Hepatocyte (in vitro differentiated cells): ENCODE measurements around the gene SZRD1. TPM values are rescaled to one million over a fixed set of nuclear protein-coding genes. Genes with fewer than 3 reads are reported as not detected.

Experiments
- DNase-seq: peaks from one replicate; pipeline ENCODE4 v3.0.0-alpha.2; 2016; ENCODE audit warnings: low spot score
- H2AFZ ChIP-seq: fragments of 200-600 bp; sonication (generic); 2 replicates; pipeline ENCODE4 v1.6.0; 2016; ENCODE audit warnings: antibody characterized with exemption, mild to moderate bottlenecking
- H3K27ac ChIP-seq: fragments of 200-600 bp; sonication (generic); 2 replicates; pipeline ENCODE4 v1.5.1; 2016; ENCODE audit warnings: mild to moderate bottlenecking
- H3K27me3 ChIP-seq: fragments of 200-600 bp; sonication (generic); 2 replicates; pipeline ENCODE4 v1.6.1; 2016
- H3K36me3 ChIP-seq: fragments of 200-600 bp; sonication (generic); replicated peaks from 2 replicates; pipeline ENCODE4 v1.5.1; 2016; ENCODE audit warnings: low read depth; ENCODE audit not compliant: insufficient read depth
- H3K4me1 ChIP-seq: fragments of 200-600 bp; sonication (generic); 2 replicates; pipeline ENCODE4 v1.5.1; 2016; ENCODE audit warnings: mild to moderate bottlenecking, moderate library complexity; ENCODE audit not compliant: insufficient read depth
- H3K4me2 ChIP-seq: fragments of 200-600 bp; sonication (generic); 2 replicates; pipeline ENCODE4 v1.6.0; 2016
- H3K4me3 ChIP-seq: fragments of 200-600 bp; sonication (generic); 2 replicates; pipeline ENCODE4 v1.5.1; 2016; ENCODE audit warnings: mild to moderate bottlenecking
- H3K79me2 ChIP-seq: fragments of 200-600 bp; sonication (generic); 2 replicates; pipeline ENCODE4 v1.6.0; 2017; ENCODE audit warnings: mild to moderate bottlenecking
- H3K9me2 ChIP-seq: fragments of 200-600 bp; sonication (generic); replicated peaks from 2 replicates; pipeline ENCODE4 v1.6.0; 2017; ENCODE audit warnings: mild to moderate bottlenecking; ENCODE audit not compliant: insufficient read depth
- H3K9me3 ChIP-seq: fragments of 200-600 bp; sonication (generic); 2 replicates; pipeline ENCODE4 v1.5.1; 2016; ENCODE audit warnings: low read depth, mild to moderate bottlenecking
- H4K20me1 ChIP-seq: fragments of 200-600 bp; sonication (generic); 2 replicates; pipeline ENCODE4 v1.6.0; 2016; ENCODE audit warnings: mild to moderate bottlenecking; ENCODE audit not compliant: insufficient read depth, poor library complexity, severe bottlenecking
- CTCF ChIP-seq: fragments of 200-600 bp; sonication (generic); IDR thresholded peaks from 2 replicates; pipeline ENCODE4 v1.5.1; 2016; ENCODE audit warnings: antibody characterized with exemption, mild to moderate bottlenecking; ENCODE audit not compliant: poor library complexity
- EZH2 ChIP-seq: fragments of 200-600 bp; sonication (generic); IDR thresholded peaks from 2 replicates; pipeline ENCODE4 v1.6.1; 2016; ENCODE audit warnings: antibody characterized with exemption, mild to moderate bottlenecking, borderline replicate concordance
- EZH2phosphoT487 ChIP-seq: fragments of 200-600 bp; sonication (generic); IDR thresholded peaks from one replicate; pipeline ENCODE4 v1.6.1; 2018; ENCODE audit warnings: antibody characterized with exemption, mild to moderate bottlenecking, low read depth, moderate library complexity; ENCODE audit not compliant: unreplicated experiment, severe bottlenecking
- WGBS: methylation state at CpG from one replicate; pipeline ENCODE4 v1.1.6; 2016; ENCODE audit warnings: low lambda C conversion rate; ENCODE audit errors: missing lambda C conversion rate; 5-methylcytosine and 5-hydroxymethylcytosine counted together
- polyA plus RNA-seq: library from polyadenylated mRNA; unstranded; fragments of >200 nt; fragmentation: Nextera tagmentation; extraction: Ambion mirVana; gene quantifications from 2 replicates; pipeline ENCODE4 v1.2.1, GENCODE V29; 2016
- total RNA-seq: library from RNA; depleted of rRNA; stranded (reverse); fragments of >200 nt; gene quantifications from 2 replicates; pipeline ENCODE4 v1.2.3, GENCODE V29; 2014

SZRD1 gene
- total and polyA plus RNA-seq, 2 experiments from 2014 or later = 63.0 to 72.1 TPM

- TF ChIP-seq CTCF (no peak), EZH2phosphoT487 (no peak), EZH2 (no peak)
- Histone ChIP-seq H3K4me3 (no peak overlapping the region), H3K36me3 (no peaks in the 10 kb centered on the region), H3K27me3 (no peaks in the 10 kb centered on the region), H3K9me3 (no peaks in the 10 kb centered on the region), H3K79me2 (peaks cover 95% of the 10 kb centered on the region), H2AFZ (no peak overlapping the region), H4K20me1 (peaks cover 54% of the 10 kb centered on the region), H3K4me1 (no peaks in the 10 kb centered on the region), H3K9me2 (no peaks in the 10 kb centered on the region), H3K4me2 (no peak overlapping the region), H3K27ac (no peak overlapping the region)
- 92% methylated on average over 5 of the region's 5 CpGs for WGBS
- DNase-seq = no peak
Measured at GRCh38 chr1:16326833-16327404, 40.1 kb upstream of the SZRD1 start.

- DNase-seq = no peak
- Histone ChIP-seq H4K20me1 (peaks cover 68% of the 10 kb centered on the region), H3K9me2 (no peaks in the 10 kb centered on the region), H3K27me3 (no peaks in the 10 kb centered on the region), H3K79me2 (peaks cover 94% of the 10 kb centered on the region), H3K4me3 (no peak overlapping the region), H3K36me3 (no peaks in the 10 kb centered on the region), H3K9me3 (no peaks in the 10 kb centered on the region), H3K4me1 (peaks cover 6% of the 10 kb centered on the region), H3K4me2 (no peak overlapping the region), H2AFZ (no peak overlapping the region), H3K27ac (peak overlapping the region; percentile 67)
- TF ChIP-seq EZH2 (no peak), EZH2phosphoT487 (no peak)
- WGBS = 69% methylated on average over 7 of the region's 7 CpGs
Measured at GRCh38 chr1:16334655-16335340, 32.2 kb upstream of the SZRD1 start.

- H3K4me3 ChIP-seq = no peak overlapping the region
- no peaks in the 10 kb centered on the region for H3K27me3 ChIP-seq
- no peaks in the 10 kb centered on the region for H3K36me3 ChIP-seq
- no peaks in the 10 kb centered on the region for H3K9me2 ChIP-seq
- H3K9me3 ChIP-seq = no peaks in the 10 kb centered on the region
- WGBS = 85% methylated on average over 5 of the region's 5 CpGs
- H4K20me1 ChIP-seq = peaks cover 64% of the 10 kb centered on the region
- TF ChIP-seq EZH2phosphoT487 = no peak
- no peak for TF ChIP-seq EZH2
- no peak for TF ChIP-seq CTCF
- no peak for DNase-seq
- H2AFZ ChIP-seq = no peak overlapping the region
- peaks cover 6% of the 10 kb centered on the region for H3K4me1 ChIP-seq
- no peak overlapping the region for H3K27ac ChIP-seq
- no peak overlapping the region for H3K4me2 ChIP-seq
- peaks cover 93% of the 10 kb centered on the region for H3K79me2 ChIP-seq
Measured at GRCh38 chr1:16338961-16339360, 28.1 kb upstream of the SZRD1 start.

GRCh38 chr1:16340673-16341072, 26.4 kb upstream of the SZRD1 start:
- H3K27ac ChIP-seq = no peak overlapping the region
- no peaks in the 10 kb centered on the region for H3K4me1 ChIP-seq
- DNase-seq = no peak
- H3K27me3 ChIP-seq = no peaks in the 10 kb centered on the region
- H3K4me2 ChIP-seq = no peak overlapping the region
- no peak overlapping the region for H2AFZ ChIP-seq
- H3K36me3 ChIP-seq = no peaks in the 10 kb centered on the region
- H3K4me3 ChIP-seq = no peak overlapping the region
- 100% methylated on average over 1 of the region's 1 CpG for WGBS
- H3K9me3 ChIP-seq = no peaks in the 10 kb centered on the region
- H3K79me2 ChIP-seq = peaks cover 95% of the 10 kb centered on the region
- H3K9me2 ChIP-seq = no peaks in the 10 kb centered on the region
- peaks cover 69% of the 10 kb centered on the region for H4K20me1 ChIP-seq
- TF ChIP-seq EZH2phosphoT487 = no peak
- TF ChIP-seq EZH2 = no peak
- no peak for TF ChIP-seq CTCF
